GM19438 (cell line): ENCODE results near the gene PTRHD1.

Experiments used
- ATAC-seq: cut with Tn5 transposase; IDR thresholded peaks from one replicate; pipeline ENCODE4 v1.9.1; 2021; ENCODE audit warnings: low read depth; ENCODE audit not compliant: unreplicated experiment

The PTRHD1 gene

DNA sequence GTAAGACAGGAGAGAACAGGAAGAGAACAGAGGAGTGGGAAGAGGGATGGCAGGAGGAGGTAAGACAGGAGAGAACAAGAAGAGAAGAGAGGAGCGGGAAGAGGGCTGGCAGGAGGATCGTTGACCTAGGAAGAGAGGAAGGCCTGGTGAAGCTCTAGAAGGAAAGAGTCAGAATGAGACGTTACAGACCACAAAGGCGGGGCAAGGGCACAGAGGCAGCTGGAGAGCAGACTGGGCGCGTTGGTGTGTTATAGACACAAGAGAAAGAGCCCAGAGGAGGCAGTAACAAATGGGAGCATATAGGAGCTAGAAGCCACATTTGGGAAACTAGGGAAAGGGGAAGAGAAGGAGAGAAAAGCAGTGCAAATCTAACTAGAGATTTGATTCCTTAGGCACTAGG is 26.6 kb downstream of the PTRHD1 start:
- no peak for ATAC-seq

DNA sequence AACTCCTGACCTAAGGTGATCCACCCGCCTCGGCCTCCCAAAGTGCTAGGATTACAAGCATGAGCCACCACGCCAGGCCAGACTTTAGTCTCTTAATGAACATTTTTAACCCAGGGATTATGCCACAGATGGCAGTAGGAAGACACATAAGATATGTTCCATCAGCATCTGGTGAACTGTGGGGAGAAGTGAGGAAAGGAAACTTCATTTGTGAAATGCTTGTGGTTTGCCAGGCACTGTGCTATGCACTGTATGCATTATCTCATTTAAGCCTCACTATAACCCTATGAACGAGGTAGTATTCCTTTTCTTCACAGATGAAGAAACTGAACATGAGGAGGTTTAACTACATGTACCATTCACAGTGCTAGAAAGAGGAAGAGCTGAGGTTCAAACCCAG is 29.3 kb downstream of the PTRHD1 start:
- no peak for ATAC-seq

DNA sequence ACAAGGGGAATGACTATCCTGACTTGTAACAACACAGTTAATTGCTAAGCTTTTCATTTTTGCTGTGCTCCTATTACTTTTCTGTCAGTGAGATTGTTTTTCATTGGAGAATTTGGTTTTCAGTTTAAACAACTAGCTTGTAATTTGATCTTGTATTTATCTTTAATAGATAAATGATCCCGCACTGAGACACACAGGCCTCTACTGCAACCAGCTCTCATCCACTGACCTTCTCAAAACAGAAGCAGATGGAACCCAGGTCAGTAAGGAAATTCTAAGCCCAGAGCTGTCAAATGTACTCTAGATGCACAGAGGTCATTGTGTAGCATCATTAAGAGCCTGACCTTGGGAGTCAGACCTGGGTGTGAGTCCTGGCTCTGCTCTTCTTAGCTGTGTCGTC is 30.7 kb downstream of the PTRHD1 start:
- ATAC-seq = no peak

DNA sequence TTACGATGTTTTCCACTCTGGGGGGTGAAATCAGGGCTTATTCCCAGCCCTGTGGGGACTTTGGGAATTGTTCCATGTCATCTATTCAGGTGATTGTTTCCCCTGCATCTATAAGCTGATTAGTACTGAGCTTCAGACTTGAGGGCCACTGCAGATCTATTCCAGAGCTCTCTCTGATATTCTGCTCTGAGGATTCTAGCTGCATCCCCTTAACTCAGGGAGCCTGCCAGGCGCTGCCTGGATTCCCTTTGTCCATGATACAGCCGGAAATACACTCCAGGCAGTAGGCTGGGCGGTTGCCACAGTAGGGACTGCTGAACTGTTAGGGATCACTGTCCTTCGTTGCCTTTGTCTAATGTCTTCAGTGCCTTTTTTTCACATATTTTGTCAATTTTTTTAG is 31.3 kb downstream of the PTRHD1 start:
- ATAC-seq = no peak

GRCh38 chr2:24756789-24757188 is 36.4 kb downstream of the PTRHD1 start:
- no peak for ATAC-seq

DNA sequence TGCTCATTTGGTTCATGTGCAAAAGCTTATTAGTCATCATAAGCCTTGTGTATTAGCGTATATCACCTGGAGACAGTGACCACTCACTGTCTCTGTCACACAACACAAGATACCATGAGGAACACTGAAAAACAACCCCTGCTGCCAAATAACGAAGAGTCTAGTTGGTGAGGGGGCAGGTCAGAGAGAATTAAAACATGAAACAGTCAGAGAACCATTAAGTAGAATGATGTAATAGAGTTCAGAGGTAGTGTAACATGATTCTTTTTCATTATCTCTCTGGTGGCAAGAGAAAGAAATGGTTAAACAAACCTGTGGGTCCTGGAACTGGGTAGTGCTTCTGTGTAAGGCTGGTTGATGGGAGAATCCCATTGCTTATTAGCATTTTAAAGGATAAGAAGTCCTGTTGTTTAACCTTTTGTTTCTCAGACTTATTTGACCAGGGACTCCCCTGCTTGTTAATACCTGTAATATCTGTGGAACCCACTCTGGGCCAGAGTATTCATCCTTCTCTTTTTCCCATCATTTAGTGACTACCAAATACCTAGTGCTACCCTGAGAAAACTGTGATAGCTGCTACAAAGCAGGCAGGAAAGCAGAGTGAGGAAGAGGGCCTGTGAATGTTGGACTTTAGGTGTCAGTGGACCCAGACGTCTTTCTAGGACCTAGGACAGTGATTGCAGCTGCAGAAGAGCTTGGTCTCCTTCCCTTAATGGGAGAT is 38.0 kb downstream of the PTRHD1 start:
- no peak for ATAC-seq

DNA sequence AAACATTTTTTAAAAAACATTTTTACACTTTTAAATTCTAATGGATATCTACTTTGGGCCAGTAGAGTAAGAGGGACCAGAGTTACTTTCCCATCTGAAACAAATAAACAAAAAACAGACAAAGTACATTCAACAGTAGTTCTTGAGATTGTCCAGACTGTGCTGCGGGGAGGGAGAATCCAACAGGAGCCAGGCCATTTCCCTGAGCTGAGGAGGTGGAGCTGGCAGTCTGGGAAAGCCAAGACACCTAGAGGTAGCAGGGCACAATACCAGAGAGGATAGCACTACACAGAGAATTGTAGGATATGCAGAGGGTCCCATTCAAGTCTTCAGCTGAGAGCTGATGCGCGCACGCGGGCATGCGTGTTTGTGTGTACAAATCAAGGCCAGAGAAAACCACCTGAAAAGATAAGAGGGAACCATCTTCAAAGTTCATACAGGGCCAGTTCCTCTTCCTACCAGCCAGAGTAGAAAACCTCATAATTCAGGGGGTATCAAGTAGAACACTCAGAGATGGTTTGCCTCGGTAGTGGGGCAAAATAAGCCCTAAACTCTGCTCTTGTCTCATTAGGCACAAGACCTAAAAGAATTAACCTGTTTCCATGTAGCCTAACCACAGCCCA is 44.0 kb downstream of the PTRHD1 start:
- no peak for ATAC-seq

- no peak for ATAC-seq
Measured at GRCh38 chr2:24747299-24747698, 45.9 kb downstream of the PTRHD1 start.

GRCh38 chr2:24745825-24746224 is 47.4 kb downstream of the PTRHD1 start:
- no peak for ATAC-seq

DNA sequence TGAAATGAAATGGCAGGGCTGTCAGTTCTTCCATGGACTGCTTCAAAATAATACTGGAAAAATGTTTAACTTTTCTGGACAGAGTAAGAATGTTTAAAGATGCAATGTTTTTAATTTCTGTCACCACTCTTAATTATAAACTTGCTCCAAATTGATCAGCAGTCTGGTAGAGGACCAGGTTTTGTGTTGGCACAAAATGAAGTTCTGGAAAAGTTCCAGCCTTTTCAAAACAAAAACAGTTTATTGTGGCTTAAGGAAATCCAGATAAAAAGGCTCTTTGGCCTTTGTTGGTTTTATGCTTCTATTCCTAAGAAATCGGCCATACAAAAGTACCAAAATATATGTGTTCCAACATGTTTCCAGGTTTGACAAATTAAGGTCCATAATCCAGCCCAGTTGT is 48.8 kb downstream of the PTRHD1 start:
- ATAC-seq = no peak

- ATAC-seq = no peak
Measured at GRCh38 chr2:24743924-24744323, 49.3 kb downstream of the PTRHD1 start.

- no peak for ATAC-seq
Measured at GRCh38 chr2:24742730-24743129, 50.5 kb downstream of the PTRHD1 start.

- no peak for ATAC-seq
Measured at GRCh38 chr2:24740142-24740541, 53.0 kb downstream of the PTRHD1 start.
